NT2/D1 (cell line): ENCODE measurements around the gene SMIM3.
"Not testable (repeated sequence)": the region's sequence is repeated elsewhere in the genome, so short reads cannot be mapped to it uniquely, and the experiment has no call there.

Experiments used
- DNase-seq: peaks from one replicate; pipeline ENCODE4 v3.0.0-alpha.2; 2011; ENCODE audit warnings: low read depth, low spot score
- H3K27me3 ChIP-seq: 2 replicates; pipeline ENCODE4 v1.6.0; 2011; ENCODE audit warnings: mild to moderate bottlenecking; ENCODE audit not compliant: insufficient read length, insufficient read depth
- H3K36me3 ChIP-seq: 2 replicates; pipeline ENCODE4 v1.6.1; 2011; ENCODE audit warnings: mild to moderate bottlenecking, low read length, mixed read lengths; ENCODE audit not compliant: insufficient read depth, insufficient read length
- H3K4me1 ChIP-seq: 2 replicates; pipeline ENCODE4 v1.5.1; 2011; ENCODE audit not compliant: insufficient read depth, insufficient read length
- H3K4me3 ChIP-seq: 2 replicates; pipeline ENCODE4 v1.5.1; 2011; ENCODE audit warnings: low read depth; ENCODE audit not compliant: insufficient read length
- H3K9ac ChIP-seq: 2 replicates; pipeline ENCODE4 v1.6.0; 2011; ENCODE audit warnings: low read depth; ENCODE audit not compliant: insufficient read length
- H3K9me3 ChIP-seq: 2 replicates; pipeline ENCODE4 v1.5.1; 2011; ENCODE audit warnings: mild to moderate bottlenecking, low read length; ENCODE audit not compliant: insufficient read depth
- SUZ12 ChIP-seq: IDR thresholded peaks from 2 replicates; pipeline ENCODE4 v1.6.1; 2011; ENCODE audit not compliant: insufficient read length, insufficient read depth; ENCODE audit errors: extremely low read depth
- YY1 ChIP-seq: IDR thresholded peaks from 2 replicates; pipeline ENCODE4 v1.6.1; 2011; ENCODE audit not compliant: insufficient read length, insufficient read depth
- ZNF274 ChIP-seq: IDR thresholded peaks from 2 replicates; pipeline ENCODE4 v1.6.1; 2011; ENCODE audit warnings: mild to moderate bottlenecking, low read depth, low read length

Gene SMIM3

DNA sequence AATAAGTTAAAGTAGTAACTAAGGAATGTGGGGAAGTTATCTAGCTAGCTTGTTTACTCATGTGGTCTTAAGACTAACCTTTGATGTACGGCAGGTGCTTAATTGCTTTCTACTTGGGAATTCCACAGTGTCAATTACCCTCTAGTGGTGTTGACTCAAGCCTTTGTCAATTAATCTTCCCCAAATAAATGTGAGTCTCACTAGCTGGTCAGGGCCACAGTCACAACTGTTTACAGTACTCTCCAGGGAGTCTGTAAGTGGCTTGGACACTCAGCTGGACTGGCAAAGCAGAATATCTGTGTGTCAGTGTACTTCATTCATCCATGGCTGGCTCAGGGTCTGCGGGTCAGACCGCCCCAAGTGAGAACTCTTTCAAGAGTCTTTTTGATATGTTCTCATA is 30.8 kb downstream of the SMIM3 start:
- TF ChIP-seq ZNF274 (no peak), YY1 (no peak), SUZ12 (no peak)
- no peak for DNase-seq
- H3K27me3 ChIP-seq = no peaks in the 10 kb centered on the region

GRCh38 chr5:150815010-150815409 is 36.5 kb downstream of the SMIM3 start:
- no peak for DNase-seq
- Histone ChIP-seq H3K9ac (no peak overlapping the region), H3K4me1 (no peaks in the 10 kb centered on the region), H3K36me3 (no peaks in the 10 kb centered on the region), H3K4me3 (no peak overlapping the region), H3K9me3 (peaks cover 5% of the 10 kb centered on the region; the same call in 1 of the 2 replicates), H3K27me3 (no peaks in the 10 kb centered on the region)
- TF ChIP-seq ZNF274 (no peak), YY1 (no peak), SUZ12 (no peak)

More for the DNA sequence above, 30.8 kb downstream of the SMIM3 start:
- Histone ChIP-seq H3K9me3 (peaks cover 12% of the 10 kb centered on the region; the same call in 1 of the 2 replicates), H3K4me1 (no peaks in the 10 kb centered on the region), H3K4me3 (no peak overlapping the region), H3K9ac (no peak overlapping the region), H3K36me3 (no peaks in the 10 kb centered on the region)

GRCh38 chr5:150816946-150817345 is 38.4 kb downstream of the SMIM3 start:
- H3K9ac ChIP-seq = no peak overlapping the region
- no peaks in the 10 kb centered on the region for H3K4me1 ChIP-seq
- no peak for DNase-seq
- H3K4me3 ChIP-seq = no peak overlapping the region
- H3K27me3 ChIP-seq = no peaks in the 10 kb centered on the region
- H3K36me3 ChIP-seq = no peaks in the 10 kb centered on the region
- no peaks in the 10 kb centered on the region for H3K9me3 ChIP-seq
- TF ChIP-seq YY1 (no peak), ZNF274 (no peak), SUZ12 (no peak)

- Histone ChIP-seq H3K4me1 (no peaks in the 10 kb centered on the region), H3K36me3 (no peaks in the 10 kb centered on the region), H3K9ac (no peak overlapping the region), H3K4me3 (no peak overlapping the region), H3K9me3 (peaks cover 22% of the 10 kb centered on the region), H3K27me3 (no peaks in the 10 kb centered on the region)
- TF ChIP-seq ZNF274 (no peak), SUZ12 (no peak), YY1 (no peak)
- DNase-seq = no peak
Observed at GRCh38 chr5:150829744-150830143, 51.2 kb downstream of the SMIM3 start.

GRCh38 chr5:150831821-150832220 is 53.3 kb downstream of the SMIM3 start:
- not testable (repeated sequence) for H3K27me3 ChIP-seq, H3K4me3 ChIP-seq, H3K36me3 ChIP-seq, H3K9ac ChIP-seq, DNase-seq, H3K4me1 ChIP-seq
- H3K9me3 ChIP-seq = peaks cover 25% of the 10 kb centered on the region

DNA sequence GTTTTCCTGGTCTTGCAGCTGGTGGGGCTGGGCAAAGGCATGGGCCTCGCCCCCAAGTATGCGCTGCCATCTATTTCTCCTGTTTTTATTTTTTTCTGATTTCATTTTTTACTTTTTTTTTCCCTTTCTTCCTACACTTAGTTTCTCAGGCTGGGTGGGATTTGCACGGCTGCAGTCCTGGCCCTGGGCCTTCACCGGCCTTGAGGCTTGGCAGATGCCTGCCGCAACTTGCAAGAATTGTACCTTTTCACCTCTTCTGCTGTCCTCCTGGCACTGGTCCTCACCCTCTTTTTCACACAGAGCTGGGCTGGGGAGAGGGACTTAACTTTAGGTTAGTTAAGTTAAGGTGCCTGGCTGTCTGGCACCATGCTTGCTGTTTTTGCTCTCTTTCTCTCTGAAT is 57.5 kb downstream of the SMIM3 start:
- Histone ChIP-seq H3K9ac (no peak overlapping the region), H3K9me3 (peaks cover 20% of the 10 kb centered on the region), H3K36me3 (no peaks in the 10 kb centered on the region), H3K4me3 (no peak overlapping the region), H3K4me1 (no peaks in the 10 kb centered on the region), H3K27me3 (no peaks in the 10 kb centered on the region)
- TF ChIP-seq YY1 = no peak
- no peak for TF ChIP-seq ZNF274
- TF ChIP-seq SUZ12 = no peak
- no peak for DNase-seq

GRCh38 chr5:150836703-150837102 is 58.1 kb downstream of the SMIM3 start:
- Histone ChIP-seq H3K9ac (no peak overlapping the region), H3K4me3 (no peak overlapping the region), H3K4me1 (no peaks in the 10 kb centered on the region), H3K36me3 (no peaks in the 10 kb centered on the region), H3K27me3 (no peaks in the 10 kb centered on the region), H3K9me3 (peaks cover 14% of the 10 kb centered on the region)
- no peak for TF ChIP-seq SUZ12
- TF ChIP-seq YY1 = no peak
- TF ChIP-seq ZNF274 = no peak
- DNase-seq = no peak

GRCh38 chr5:150845185-150845859 is 66.8 kb downstream of the SMIM3 start:
- H3K4me1 ChIP-seq, H3K9me3 ChIP-seq, H3K4me3 ChIP-seq, H3K9ac ChIP-seq, H3K27me3 ChIP-seq, H3K36me3 ChIP-seq, DNase-seq: not testable (repeated sequence)

DNA sequence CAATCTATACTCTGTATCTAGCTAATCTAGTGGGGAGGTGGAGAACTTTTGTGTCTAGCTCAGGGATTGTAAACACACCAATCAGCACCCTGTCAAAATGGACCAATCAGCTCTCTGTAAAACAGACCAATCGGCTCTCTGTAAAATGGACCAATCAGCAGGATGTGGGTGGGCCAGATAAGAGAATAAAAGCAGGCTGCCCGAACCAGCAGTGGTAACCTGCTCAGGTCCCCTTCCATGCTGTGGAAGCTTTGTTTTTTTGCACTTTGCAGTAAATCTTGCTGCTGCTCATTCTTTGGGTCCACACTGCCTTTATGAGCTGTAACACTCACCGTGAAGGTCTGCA is 67.7 kb downstream of the SMIM3 start, which contains the start of gene IRGM:
TSS of gene IRGM (plus strand) at position 214 of the 346 bp plus-strand sequence. CDS start 1,603 bp downstream, outside the sequence.
- H3K4me3 ChIP-seq, H3K4me1 ChIP-seq, H3K9ac ChIP-seq, DNase-seq, H3K27me3 ChIP-seq, H3K9me3 ChIP-seq, H3K36me3 ChIP-seq: not testable (repeated sequence)
